Astrocyte of the hippocampus (primary cell): ENCODE measurements around the gene KCNMB2.
"Not testable (repeated sequence)": the region's sequence is repeated elsewhere in the genome, so short reads cannot be mapped to it uniquely, and the experiment has no call there.

ENCODE experiments used
- DNase-seq: peaks from one replicate; pipeline ENCODE4 v3.0.0; 2011; ENCODE audit warnings: low read depth, low spot score

Gene KCNMB2

GRCh38 chr3:178859900-178860436 lies 323.7 kb downstream of the KCNMB2 start:
- not testable (repeated sequence) for DNase-seq

GRCh38 chr3:178868681-178869080 lies 332.4 kb downstream of the KCNMB2 start:
- no peak for DNase-seq

DNA sequence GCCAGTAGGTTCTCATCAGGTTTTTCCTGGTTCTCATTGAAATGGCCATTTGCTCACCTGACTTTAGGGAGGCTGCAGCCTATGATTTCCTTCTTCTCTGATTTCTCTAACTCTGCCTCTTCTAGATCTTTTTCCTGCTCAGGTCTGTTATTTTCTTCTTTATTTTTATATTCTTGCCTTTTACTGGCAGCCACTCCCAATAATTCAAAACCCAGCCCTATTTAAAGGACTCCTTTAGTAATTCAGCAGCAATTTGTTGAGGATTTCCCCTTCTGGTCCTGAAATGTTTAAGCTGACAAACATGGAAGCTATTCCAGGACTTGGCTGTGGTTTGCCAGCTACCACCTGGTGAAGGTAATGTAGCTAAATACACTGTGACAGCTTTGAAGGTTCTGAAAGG lies 333.8 kb downstream of the KCNMB2 start:
- DNase-seq: no peak

- DNase-seq: no peak
Measured at GRCh38 chr3:178875157-178875556, 338.9 kb downstream of the KCNMB2 start.

DNA sequence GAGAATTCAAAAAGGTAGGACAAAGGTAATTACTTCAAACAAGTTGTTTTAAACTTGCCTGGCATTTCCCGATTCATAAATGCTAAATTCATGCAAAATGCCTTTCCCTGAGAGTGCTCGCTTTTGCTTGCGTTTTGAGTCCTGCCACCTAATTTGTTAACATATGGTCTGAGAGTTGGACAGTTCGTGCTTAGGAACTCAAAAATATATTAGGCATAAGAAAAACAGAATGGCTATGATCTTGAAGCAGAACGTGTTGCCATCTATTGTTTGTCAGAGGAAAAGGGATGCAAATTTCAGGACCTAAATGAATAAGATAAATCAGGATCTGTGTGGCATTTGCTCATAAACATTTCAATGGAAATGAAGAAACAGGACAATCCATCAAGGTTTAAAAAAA lies 339.6 kb downstream of the KCNMB2 start:
- DNase-seq: no peak

DNA sequence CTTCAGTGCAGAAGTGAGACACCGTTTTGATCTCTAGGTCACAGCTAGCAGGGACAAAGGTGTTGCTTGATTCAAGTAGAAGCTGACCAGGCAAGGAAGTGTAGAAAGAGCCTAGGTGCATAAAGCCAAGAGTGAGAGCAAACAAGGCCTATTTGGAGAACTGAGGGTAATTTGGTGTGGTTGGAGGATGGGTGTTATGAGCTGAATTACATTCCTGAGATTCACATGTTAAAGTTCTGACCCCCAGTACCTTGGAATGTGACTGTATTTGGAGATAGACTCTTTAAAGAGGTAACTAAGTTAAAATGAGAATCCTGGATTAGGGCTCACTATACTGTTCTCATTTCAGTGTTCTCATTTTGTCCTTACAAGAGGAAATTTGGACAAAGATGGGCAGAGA lies 344.0 kb downstream of the KCNMB2 start:
- no peak for DNase-seq
